H1 (cell line): ENCODE data around the gene MPP3. TPM values are rescaled to one million over a fixed set of nuclear protein-coding genes. Genes with fewer than 3 reads are reported as not detected.

ENCODE experiments used
- EP300 ChIP-seq, 2 experiments: IDR thresholded peaks; 1 replicate in 1 of 2; 2 replicates in 1 of 2; pipeline ENCODE4 v1.6.1; 2011 to 2012; ENCODE audit warnings: low read depth in 2 of 2, low read length in 2 of 2, mild to moderate bottlenecking in 2 of 2, borderline replicate concordance in 1 of 2, inconsistent platforms in 1 of 2, moderate library complexity in 1 of 2
- HDAC2 ChIP-seq, 2 experiments: fragments of 300-600 bp in 1 of 2; sonication (generic) in 1 of 2; IDR thresholded peaks; 2 replicates each; pipeline ENCODE4 v1.6.1; 2011 to 2012; ENCODE audit warnings: low read depth in 2 of 2, low read length in 2 of 2, mild to moderate bottlenecking in 2 of 2, moderate library complexity in 2 of 2, borderline replicate concordance in 1 of 2, inconsistent platforms in 1 of 2
- JUND ChIP-seq: IDR thresholded peaks from 2 replicates; pipeline ENCODE4 v1.6.1; 2011; ENCODE audit warnings: mild to moderate bottlenecking, improper control_type of control experiment, low read length
- RAD21 ChIP-seq, 2 experiments: IDR thresholded peaks in 1 of 2; conservative IDR thresholded peaks in 1 of 2; 2 replicates each; pipeline ENCODE4 v1.6.1; 2011; ENCODE audit warnings: low read depth in 2 of 2, low read length in 2 of 2, improper control_type of control experiment in 1 of 2, inconsistent platforms in 1 of 2, mild to moderate bottlenecking in 1 of 2, moderate library complexity in 1 of 2
- polyA plus RNA-seq, 7 experiments: library from polyadenylated mRNA; depleted of rRNA in 3 of 7; stranded (reverse) in 5 of 7; unstranded in 2 of 7; fragments of >200 nt in 5 of 7; fragments of 200-250 nt in 2 of 7; gene quantifications; 1 replicate in 5 of 7; 2 replicates in 1 of 7; 4 replicates in 1 of 7; pipeline versions ENCODE4 v1.2.1 to v1.2.3, GENCODE V29; 2011 to 2013; ENCODE audit warnings: missing spikeins in 2 of 7, mixed read lengths in 2 of 7
- total RNA-seq: library from RNA; stranded (reverse); fragmentation: NEBNext Ultra II Directional; extraction: Animal tissue kit (Norgen Biotek cat#: 25700); gene quantifications from 2 replicates; pipeline ENCODE4 v1.2.1, GENCODE V29; 2021
- TF ChIP-seq, protein P1 (sequence below): IDR thresholded peaks from 2 replicates; pipeline ENCODE4 v1.6.1; 2011; ENCODE audit warnings: low read depth, mild to moderate bottlenecking, low read length; ENCODE audit not compliant: insufficient read depth

The MPP3 gene
- total and polyA plus RNA-seq, 2 of the 8 experiments (the other 6 are each of a cell fraction or from before 2014, with no cell fraction given), result 3.1 to 6.1 TPM

DNA sequence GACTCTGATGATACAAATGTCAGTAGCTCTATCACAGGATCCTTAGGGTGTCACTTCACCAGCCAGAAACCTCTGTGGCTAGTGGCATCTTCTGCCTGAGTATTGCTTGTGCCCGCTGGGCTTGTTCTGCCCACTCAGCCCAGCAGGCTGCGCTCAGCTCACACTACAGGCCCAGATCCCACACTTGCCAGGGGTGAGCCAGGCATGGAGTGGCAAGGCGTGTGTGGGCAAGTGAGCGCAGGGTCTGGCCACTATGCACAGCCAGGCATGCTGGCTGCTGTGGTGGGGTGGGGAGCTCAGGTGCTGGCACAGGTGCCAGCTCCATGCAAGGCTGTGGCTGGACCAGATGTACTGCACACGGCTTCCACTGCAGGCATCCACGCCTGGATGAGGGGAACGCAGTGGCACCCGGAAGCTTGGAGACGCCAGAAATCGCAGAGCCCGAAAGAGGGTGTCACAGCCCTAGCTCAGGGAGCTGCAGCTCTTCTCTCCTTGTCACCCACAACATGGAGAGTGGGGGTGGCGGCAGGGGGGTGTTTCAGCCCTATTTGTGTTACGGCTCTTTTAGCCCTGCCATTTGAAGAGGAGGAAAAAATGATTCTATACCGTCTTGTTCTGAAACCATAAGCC lies 42.5 kb downstream of the MPP3 start (continued):
- no peak for TF ChIP-seq EP300 (IDR thresholded peaks at IDR 0.05; ENCODE audit: borderline replicate concordance in 1 of 2, low read depth in 2 of 2, low read length in 2 of 2)
- TF ChIP-seq, protein P1, sequence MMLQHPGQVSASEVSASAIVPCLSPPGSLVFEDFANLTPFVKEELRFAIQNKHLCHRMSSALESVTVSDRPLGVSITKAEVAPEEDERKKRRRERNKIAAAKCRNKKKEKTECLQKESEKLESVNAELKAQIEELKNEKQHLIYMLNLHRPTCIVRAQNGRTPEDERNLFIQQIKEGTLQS, result no peak
- no peak for TF ChIP-seq JUND
- peak; percentile 80 to 85 for TF ChIP-seq RAD21 (IDR thresholded peaks at IDR 0.05 in 1 of 2, conservative IDR thresholded peaks at IDR 0.05 in 1 of 2; ENCODE audit: low read depth in 2 of 2, low read length in 2 of 2)
- no peak for TF ChIP-seq HDAC2 (IDR thresholded peaks at IDR 0.05; ENCODE audit: borderline replicate concordance in 1 of 2, low read depth in 2 of 2, low read length in 2 of 2)
